Heart left ventricle (tissue), 13 donors: Measurements from ENCODE around the gene B4GALNT3.

Experiments used
- POLR2A ChIP-seq, 2 donors: fragments of 450-650 bp; IDR thresholded peaks; one replicate each; pipeline ENCODE4 v1.6.1; 2017; ENCODE audit warnings: antibody characterized with exemption in 2 of 2, mild to moderate bottlenecking in 2 of 2, moderate library complexity in 2 of 2
- TF ChIP-seq, protein P1 (sequence below), 12 donors: fragments of 200-600 bp; sonication (generic) in 4 of 12; IDR thresholded peaks; one replicate each; pipeline versions ENCODE4 v1.5.0 to v1.8.0; 2018 to 2022; ENCODE audit warnings: antibody characterized with exemption in 12 of 12, mild to moderate bottlenecking in 5 of 12
- donor health status: ischemic (EF 13 %, LVEDD 7.1; RV severe dilation, severe dysfunction).
- donor health status: DM: no; HTN: yes; CAD: no.
- donor health status: DM: no; HTN: no; CAD: no.
- donor health status: ischemic (EF 25% LVEDD 6.9; RV normal size, moderate dysfunction).
- donor health status: ischemic (EF 25% LVEDD 5.7; RV mildly dilated, moderate dysfunction).
- donor health status: ischemic (EF 35%, LVEDD 5.7; RV mildly dilated, moderate dysfunction).
- donor health status: nonischemic (EF 11% LVEDD 7.7; RV severe dilation, severe dysfunction).
- donor health status: DM: yes; HTN: yes; CAD: no.
- donor health status: PGD.
- donor health status: ischemic (EF 29% LVEDD 5.4; RV normal size, mild dysfunction).
- donor health status: nonischemic (EF 23%, LVEDD 6.1; RV moderate dilation, normal function).

DNA sequence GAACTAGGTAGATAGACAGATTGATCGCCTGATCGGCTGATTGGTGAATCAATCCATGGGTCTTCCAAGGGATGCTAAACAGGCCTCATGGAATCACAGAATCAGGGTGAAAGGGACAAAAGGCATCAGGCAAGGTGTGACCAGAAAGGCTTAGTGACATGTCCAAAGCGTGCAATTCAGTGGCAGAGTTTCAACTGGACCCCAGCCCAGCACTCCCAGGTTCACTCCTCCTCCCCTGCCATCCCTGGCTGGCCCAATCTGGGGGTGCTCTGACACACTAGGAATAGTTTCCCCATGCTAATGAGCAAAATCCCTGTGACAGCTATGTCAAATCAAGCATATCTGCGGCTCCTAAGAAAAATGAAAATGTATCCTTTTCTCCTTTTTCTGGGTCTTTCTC lies 153.1 kb downstream of the B4GALNT3 start:
- TF ChIP-seq, protein P1, sequence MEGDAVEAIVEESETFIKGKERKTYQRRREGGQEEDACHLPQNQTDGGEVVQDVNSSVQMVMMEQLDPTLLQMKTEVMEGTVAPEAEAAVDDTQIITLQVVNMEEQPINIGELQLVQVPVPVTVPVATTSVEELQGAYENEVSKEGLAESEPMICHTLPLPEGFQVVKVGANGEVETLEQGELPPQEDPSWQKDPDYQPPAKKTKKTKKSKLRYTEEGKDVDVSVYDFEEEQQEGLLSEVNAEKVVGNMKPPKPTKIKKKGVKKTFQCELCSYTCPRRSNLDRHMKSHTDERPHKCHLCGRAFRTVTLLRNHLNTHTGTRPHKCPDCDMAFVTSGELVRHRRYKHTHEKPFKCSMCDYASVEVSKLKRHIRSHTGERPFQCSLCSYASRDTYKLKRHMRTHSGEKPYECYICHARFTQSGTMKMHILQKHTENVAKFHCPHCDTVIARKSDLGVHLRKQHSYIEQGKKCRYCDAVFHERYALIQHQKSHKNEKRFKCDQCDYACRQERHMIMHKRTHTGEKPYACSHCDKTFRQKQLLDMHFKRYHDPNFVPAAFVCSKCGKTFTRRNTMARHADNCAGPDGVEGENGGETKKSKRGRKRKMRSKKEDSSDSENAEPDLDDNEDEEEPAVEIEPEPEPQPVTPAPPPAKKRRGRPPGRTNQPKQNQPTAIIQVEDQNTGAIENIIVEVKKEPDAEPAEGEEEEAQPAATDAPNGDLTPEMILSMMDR (IDR thresholded peaks at IDR 0.05): no peak
- no peak for TF ChIP-seq POLR2A (IDR thresholded peaks at IDR 0.05)
